Glutamatergic neuron (in vitro differentiated cells): ENCODE measurements around the gene CLPTM1. TPM values are rescaled to one million over a fixed set of nuclear protein-coding genes. Genes with fewer than 3 reads are reported as not detected.
A peak's percentile ranks its signal among the peaks of the same experiment; 100 is the strongest.

Experiments
- DNase-seq: peaks from one replicate; pipeline ENCODE4 v3.0.0; 2022
- H3K27ac Mint-ChIP-seq: one replicate; pipeline ENCODE4 v1.8.0; 2020; ENCODE audit warnings: mild to moderate bottlenecking, mixed read lengths, inconsistent platforms; ENCODE audit not compliant: unreplicated experiment
- H3K27me3 Mint-ChIP-seq: one replicate; pipeline ENCODE4 v1.8.0; 2020; ENCODE audit warnings: mild to moderate bottlenecking, moderate library complexity, mixed read lengths, inconsistent platforms; ENCODE audit not compliant: unreplicated experiment
- H3K36me3 Mint-ChIP-seq: one replicate; pipeline ENCODE4 v1.8.0; 2020; ENCODE audit warnings: mild to moderate bottlenecking, mixed read lengths, inconsistent platforms; ENCODE audit not compliant: unreplicated experiment
- H3K4me1 Mint-ChIP-seq: one replicate; pipeline ENCODE4 v1.8.0; 2020; ENCODE audit warnings: mild to moderate bottlenecking, low read depth, mixed read lengths, inconsistent platforms; ENCODE audit not compliant: unreplicated experiment
- H3K4me3 Mint-ChIP-seq: one replicate; pipeline ENCODE4 v1.8.0; 2020; ENCODE audit warnings: mild to moderate bottlenecking, mixed read lengths, inconsistent platforms; ENCODE audit not compliant: unreplicated experiment
- H3K9me3 Mint-ChIP-seq: one replicate; pipeline ENCODE4 v1.8.0; 2020; ENCODE audit warnings: mild to moderate bottlenecking, moderate library complexity, mixed read lengths, inconsistent platforms; ENCODE audit not compliant: unreplicated experiment
- CTCF ChIP-seq: fragments of 200-600 bp; sonication (generic); IDR thresholded peaks from one replicate; pipeline ENCODE4 v1.5.0; 2021; ENCODE audit not compliant: partially characterized antibody, unreplicated experiment
- total RNA-seq: library from RNA; stranded (reverse); fragmentation: NEBNext Ultra II Directional; extraction: Animal tissue kit (Norgen Biotek cat#: 25700); gene quantifications from one replicate; pipeline ENCODE4 v1.2.1, GENCODE V29; 2021; ENCODE audit not compliant: unreplicated experiment

CLPTM1 gene
- total RNA-seq, 1 donor from 2014 or later = 102 TPM

- H3K9me3 Mint-ChIP-seq = no peaks in the 10 kb centered on the region
- peaks cover 2% of the 10 kb centered on the region for H3K27me3 Mint-ChIP-seq
- H3K4me3 Mint-ChIP-seq = no peak overlapping the region
- TF ChIP-seq CTCF = no peak
- DNase-seq = no peak
- H3K4me1 Mint-ChIP-seq = peaks cover 17% of the 10 kb centered on the region
- no peak overlapping the region for H3K27ac Mint-ChIP-seq
- H3K36me3 Mint-ChIP-seq = no peaks in the 10 kb centered on the region
Measured at GRCh38 chr19:44948237-44948636, 6.9 kb upstream of the CLPTM1 start.

- no peak overlapping the region for H3K4me3 Mint-ChIP-seq
- H3K9me3 Mint-ChIP-seq = peaks cover 2% of the 10 kb centered on the region
- H3K27me3 Mint-ChIP-seq = peaks cover 2% of the 10 kb centered on the region
- TF ChIP-seq CTCF = no peak
- H3K27ac Mint-ChIP-seq = peak overlapping the region; percentile 88
- no peak for DNase-seq
- no peaks in the 10 kb centered on the region for H3K36me3 Mint-ChIP-seq
- peaks cover 16% of the 10 kb centered on the region for H3K4me1 Mint-ChIP-seq
Measured at GRCh38 chr19:44948763-44949374, 6.3 kb upstream of the CLPTM1 start.

DNA sequence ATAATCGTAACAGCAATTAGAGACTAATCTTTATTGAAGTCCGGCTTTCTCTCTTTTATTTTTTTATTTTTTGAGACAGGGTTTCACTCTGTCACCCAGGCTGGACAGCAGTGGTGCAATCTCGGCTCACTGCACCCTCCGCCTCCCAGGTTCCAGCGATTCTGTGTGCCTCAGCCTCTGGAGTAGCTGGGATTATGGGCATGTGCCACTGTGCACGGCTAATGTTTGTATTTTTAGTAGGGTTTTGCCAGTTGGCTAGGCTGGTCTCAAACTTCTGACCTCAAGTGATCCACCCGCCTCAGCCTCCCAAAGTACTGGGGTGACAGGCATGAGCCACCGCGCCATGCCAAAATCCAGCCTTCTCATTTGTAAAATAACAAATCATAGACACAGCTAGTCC, 5.6 kb upstream of the CLPTM1 start:
- Mint-ChIP-seq H3K27me3 (peaks cover 2% of the 10 kb centered on the region), H3K9me3 (peaks cover 3% of the 10 kb centered on the region), H3K27ac (peak overlapping the region; percentile 88), H3K4me3 (no peak overlapping the region), H3K4me1 (peaks cover 15% of the 10 kb centered on the region), H3K36me3 (no peaks in the 10 kb centered on the region)
- DNase-seq = no peak
- TF ChIP-seq CTCF = no peak

DNA sequence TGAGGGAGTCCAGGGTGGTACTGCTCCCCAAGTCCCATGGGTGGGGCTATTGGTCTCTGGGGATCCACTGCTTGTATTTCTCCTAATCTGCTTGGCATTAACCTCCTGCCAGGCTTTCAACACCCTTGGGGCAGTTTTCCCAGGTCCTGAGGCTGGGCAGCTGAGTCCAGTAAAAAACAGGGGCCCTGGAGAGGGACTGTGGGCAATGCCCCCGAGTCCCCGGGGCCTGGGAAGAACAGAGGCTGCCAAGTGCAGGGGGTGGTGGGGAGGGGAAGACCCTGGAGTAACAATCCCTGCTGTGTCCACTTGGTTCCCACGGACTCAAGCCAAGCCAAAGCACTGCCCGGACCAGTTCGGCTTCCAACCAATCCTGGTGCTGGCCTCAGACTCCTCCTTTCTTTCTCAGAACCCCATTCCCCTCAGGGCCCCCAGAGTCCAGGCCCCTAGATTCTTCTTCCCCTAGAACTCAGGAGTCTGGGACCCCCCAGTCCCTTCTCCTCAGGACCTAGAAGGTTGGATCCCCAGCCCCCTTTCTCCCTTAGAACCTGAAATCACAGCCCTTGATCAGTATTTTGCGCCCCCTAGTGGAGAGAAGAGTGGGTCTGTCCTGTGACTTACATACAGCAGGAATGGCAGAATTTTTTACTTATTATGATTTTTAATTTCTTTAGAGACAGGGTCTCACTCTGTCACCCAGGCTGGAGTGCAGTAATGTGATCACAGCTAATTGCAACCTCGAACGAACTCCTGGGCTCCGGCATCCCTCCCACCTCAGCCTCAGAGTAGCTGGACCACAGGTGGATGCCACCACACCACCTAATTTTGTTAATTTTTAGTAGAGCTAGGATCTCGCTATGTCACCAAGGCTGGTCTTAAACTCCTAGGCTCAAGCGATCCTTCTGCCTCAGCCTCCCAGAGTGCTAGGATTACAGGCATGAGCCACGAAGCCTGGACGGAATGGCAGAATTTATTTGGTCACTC, 3.7 kb upstream of the CLPTM1 start:
- DNase-seq = peak; percentile 45
- no peak overlapping the region for H3K27ac Mint-ChIP-seq
- H3K27me3 Mint-ChIP-seq = peaks cover 9% of the 10 kb centered on the region
- peaks cover 4% of the 10 kb centered on the region for H3K9me3 Mint-ChIP-seq
- peaks cover 22% of the 10 kb centered on the region for H3K4me1 Mint-ChIP-seq
- peak; percentile 96 for TF ChIP-seq CTCF
- no peaks in the 10 kb centered on the region for H3K36me3 Mint-ChIP-seq
- no peak overlapping the region for H3K4me3 Mint-ChIP-seq

DNA sequence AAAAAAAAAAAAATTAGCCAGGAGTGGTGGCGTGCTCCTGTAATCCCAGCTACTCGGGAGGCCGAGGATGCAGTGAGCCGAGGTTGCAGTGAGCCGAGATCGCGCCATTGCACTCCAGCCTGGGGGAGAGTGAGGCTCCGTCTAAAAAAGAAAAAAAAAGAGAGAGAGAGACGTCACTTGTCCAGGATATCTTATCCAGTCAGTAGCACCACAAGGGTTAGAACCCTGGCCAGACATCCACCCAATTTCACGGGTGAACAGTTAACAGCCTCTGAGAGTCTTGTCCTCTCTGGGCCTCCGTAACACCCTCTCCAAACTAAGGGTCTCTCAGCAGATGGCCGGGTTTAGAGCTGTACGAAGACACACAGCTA, 917 bp upstream of the CLPTM1 start:
- Mint-ChIP-seq H3K27ac (peak overlapping the region; percentile 99), H3K4me3 (peak overlapping the region; percentile 96)
- no peak for TF ChIP-seq CTCF

More for the DNA sequence above, 917 bp upstream of the CLPTM1 start:
- peaks cover 9% of the 10 kb centered on the region for H3K27me3 Mint-ChIP-seq
- H3K9me3 Mint-ChIP-seq = peaks cover 8% of the 10 kb centered on the region
- DNase-seq = no peak
- no peaks in the 10 kb centered on the region for H3K36me3 Mint-ChIP-seq
- peaks cover 22% of the 10 kb centered on the region for H3K4me1 Mint-ChIP-seq
